Measurements from ENCODE around the gene CACNA1F. TPM values are rescaled to one million over a fixed set of nuclear protein-coding genes. Genes with fewer than 3 reads are reported as not detected.
A peak's percentile ranks its signal among the peaks of the same experiment; 100 is the strongest.

CACNA1F gene
- total RNA-seq, 4 donors from 2014 or later, result 0.21 to 0.40 (median 0.29) TPM; not detected in 1

GRCh38 chrX:49187526-49187925 lies 45.6 kb downstream of the CACNA1F start:
- no peaks in the 10 kb centered on the region for H3K9me3 ChIP-seq
- no peaks in the 10 kb centered on the region for H3K27me3 ChIP-seq
- DNase-seq (ENCODE audit: low spot score in 2 of 2), result no peak
- no peak overlapping the region for H3K4me3 ChIP-seq
- no peaks in the 10 kb centered on the region for H3K36me3 ChIP-seq
- 82% methylated on average over 10 of the region's 10 CpGs for WGBS
- no peak for TF ChIP-seq POLR2AphosphoS5 (IDR thresholded peaks at IDR 0.05)
- H3K27ac ChIP-seq, result no peak overlapping the region
- H3K4me1 ChIP-seq, result peaks cover 34% of the 10 kb centered on the region

DNA sequence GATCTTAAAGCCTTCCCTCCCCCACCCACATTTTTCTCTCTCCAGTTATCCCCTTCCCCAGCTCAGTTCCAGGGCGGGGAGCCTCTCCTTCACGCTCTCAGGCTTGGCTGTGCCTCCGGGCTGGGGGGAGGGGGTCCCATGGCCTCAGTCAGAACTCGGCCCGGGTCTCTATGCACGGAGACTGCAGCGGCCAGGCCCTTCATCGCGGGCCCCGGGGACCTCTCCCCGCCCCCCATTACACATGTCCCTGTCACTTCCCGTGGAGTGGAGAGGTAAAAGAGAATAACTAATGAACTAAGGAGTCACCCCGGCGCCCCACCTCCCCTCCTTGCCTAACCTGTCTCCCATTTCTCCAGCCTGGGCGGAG lies 46.1 kb downstream of the CACNA1F start:
- Histone ChIP-seq H3K4me3 (no peak overlapping the region), H3K4me1 (peaks cover 32% of the 10 kb centered on the region), H3K9me3 (no peaks in the 10 kb centered on the region), H3K27me3 (no peaks in the 10 kb centered on the region), H3K27ac (peak overlapping the region; percentile 87), H3K36me3 (no peaks in the 10 kb centered on the region)
- no peak for DNase-seq (ENCODE audit: low spot score in 2 of 2)
- TF ChIP-seq, protein P1, sequence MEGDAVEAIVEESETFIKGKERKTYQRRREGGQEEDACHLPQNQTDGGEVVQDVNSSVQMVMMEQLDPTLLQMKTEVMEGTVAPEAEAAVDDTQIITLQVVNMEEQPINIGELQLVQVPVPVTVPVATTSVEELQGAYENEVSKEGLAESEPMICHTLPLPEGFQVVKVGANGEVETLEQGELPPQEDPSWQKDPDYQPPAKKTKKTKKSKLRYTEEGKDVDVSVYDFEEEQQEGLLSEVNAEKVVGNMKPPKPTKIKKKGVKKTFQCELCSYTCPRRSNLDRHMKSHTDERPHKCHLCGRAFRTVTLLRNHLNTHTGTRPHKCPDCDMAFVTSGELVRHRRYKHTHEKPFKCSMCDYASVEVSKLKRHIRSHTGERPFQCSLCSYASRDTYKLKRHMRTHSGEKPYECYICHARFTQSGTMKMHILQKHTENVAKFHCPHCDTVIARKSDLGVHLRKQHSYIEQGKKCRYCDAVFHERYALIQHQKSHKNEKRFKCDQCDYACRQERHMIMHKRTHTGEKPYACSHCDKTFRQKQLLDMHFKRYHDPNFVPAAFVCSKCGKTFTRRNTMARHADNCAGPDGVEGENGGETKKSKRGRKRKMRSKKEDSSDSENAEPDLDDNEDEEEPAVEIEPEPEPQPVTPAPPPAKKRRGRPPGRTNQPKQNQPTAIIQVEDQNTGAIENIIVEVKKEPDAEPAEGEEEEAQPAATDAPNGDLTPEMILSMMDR (IDR thresholded peaks at IDR 0.05), result no peak
- TF ChIP-seq POLR2A (IDR thresholded peaks at IDR 0.05) (no peak), POLR2AphosphoS5 (IDR thresholded peaks at IDR 0.05) (no peak), EP300 (IDR thresholded peaks at IDR 0.05) (no peak)
- WGBS, result 61% methylated on average over 15 of the region's 15 CpGs

DNA sequence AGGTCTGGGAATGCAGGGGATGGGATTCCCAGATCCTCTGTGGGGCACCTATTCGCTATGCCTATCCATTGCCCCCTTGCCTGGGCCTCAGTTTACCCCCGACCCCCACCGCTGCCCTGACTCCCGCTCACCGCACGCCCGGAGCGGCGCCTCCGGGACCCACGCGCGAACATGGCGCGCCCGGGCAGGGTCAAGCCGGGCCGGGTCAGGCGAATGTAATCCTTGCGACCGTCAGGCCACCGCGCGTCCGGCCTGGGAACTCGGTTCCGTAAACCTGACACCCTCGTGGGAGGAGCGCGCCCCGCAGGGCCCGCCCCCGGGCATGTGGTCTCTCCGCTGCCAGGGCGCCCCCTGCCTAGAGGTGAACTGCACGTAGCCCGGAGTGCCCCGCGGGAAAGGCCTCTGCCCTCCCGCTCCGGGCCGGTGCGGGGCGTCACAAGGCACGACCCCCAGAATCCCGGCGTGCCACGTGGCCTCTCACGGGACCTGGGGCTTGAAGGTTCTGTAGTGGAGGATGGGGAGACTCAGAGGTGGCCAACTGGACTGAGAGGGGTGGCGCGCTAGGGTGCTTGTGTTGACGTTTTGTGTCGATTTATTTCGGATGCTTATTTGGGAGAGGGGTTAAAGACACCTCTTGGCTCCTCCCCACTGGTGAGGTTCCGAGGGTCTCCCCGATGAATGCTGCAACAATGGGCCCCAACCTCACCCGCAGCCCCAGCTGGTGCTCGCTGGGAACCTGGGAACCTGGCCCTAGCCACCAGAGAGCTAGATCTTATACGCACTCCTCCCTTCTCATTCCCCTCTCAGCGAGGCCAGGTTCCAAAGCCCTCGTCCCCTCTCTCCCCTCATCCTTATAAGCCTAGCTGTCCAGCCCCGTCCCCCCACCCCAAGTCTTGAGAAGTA lies 46.8 kb downstream of the CACNA1F start, which contains the start of gene PRICKLE3:
PRICKLE3 (minus strand) TSS at position 249 of the 903 bp plus-strand sequence; CDS start at position 173, 76 bp downstream.
- Histone ChIP-seq H3K9me3 (no peaks in the 10 kb centered on the region), H3K36me3 (no peaks in the 10 kb centered on the region), H3K4me1 (peaks cover 29% of the 10 kb centered on the region), H3K4me3 (peak within 1 kb of the TSS; percentile 56), H3K27me3 (no peaks in the 10 kb centered on the region), H3K27ac (peak within 1 kb of the TSS; percentile 87)
- peak; percentile 89 for DNase-seq (ENCODE audit: low spot score in 2 of 2)
- WGBS, result 55% methylated on average over 55 of the region's 62 CpGs
- TF ChIP-seq POLR2AphosphoS5 (IDR thresholded peaks at IDR 0.05) (no peak), EP300 (IDR thresholded peaks at IDR 0.05) (no peak)

DNA sequence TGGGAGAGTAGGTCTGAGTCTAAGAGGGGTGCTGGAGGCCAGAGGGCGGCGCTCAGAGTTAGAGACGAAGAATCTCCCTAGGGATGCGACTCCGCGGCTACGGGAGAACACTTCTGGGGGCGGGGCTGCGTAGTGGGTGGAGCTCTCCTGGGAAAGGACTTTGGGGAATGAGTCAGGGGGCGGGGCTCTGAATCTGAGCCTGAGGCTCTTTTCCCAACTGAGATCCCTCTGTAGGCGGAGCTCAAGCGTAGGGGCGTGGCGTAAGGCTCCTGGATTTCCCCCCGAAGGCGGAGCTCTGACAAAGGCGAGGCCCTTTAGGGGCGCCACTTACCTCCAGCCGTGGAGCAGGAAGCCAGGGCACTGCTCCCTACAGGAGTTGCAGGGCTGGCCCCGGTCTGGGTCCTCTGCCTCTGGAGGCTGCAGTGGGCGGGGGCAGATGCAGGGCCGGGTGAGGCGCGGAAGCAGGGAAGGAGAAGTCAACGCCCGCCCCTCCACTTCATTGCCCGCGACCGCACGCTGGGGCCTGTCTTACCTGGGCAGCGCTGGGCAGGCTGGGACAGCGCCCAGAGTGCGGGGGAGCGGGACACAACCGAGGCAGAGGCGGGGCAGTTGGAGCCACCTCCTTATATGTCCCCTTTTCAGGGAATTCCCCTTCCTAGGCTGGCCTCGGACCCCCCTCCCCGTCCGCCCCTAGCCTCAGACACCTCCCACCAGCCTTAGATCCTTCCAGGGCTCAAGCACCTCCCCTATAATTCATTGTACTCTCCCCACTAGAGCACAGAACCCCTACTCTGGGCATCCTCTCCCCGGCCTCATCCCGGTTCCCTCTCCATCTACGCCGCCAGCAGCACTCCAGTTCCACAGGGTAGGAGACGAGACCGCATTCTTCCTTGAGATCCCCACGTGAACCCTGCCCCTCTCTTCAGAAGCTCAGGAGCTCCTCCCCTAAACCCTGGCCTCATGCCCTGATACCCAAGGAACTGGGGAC lies 48.6 kb downstream of the CACNA1F start:
- H3K27ac ChIP-seq, result peak overlapping the region; percentile 87
- no peak for TF ChIP-seq POLR2AphosphoS5 (IDR thresholded peaks at IDR 0.05)
- TF ChIP-seq POLR2A (IDR thresholded peaks at IDR 0.05), result no peak
- no peak for TF ChIP-seq EP300 (IDR thresholded peaks at IDR 0.05)
- TF ChIP-seq, protein P1 (IDR thresholded peaks at IDR 0.05), result no peak
- peaks cover 2% of the 10 kb centered on the region for H3K36me3 ChIP-seq
- DNase-seq (ENCODE audit: low spot score in 2 of 2), result peak; percentile 95 to 96
- no peaks in the 10 kb centered on the region for H3K9me3 ChIP-seq
- 48% methylated on average over 35 of the region's 46 CpGs for WGBS
- peaks cover 26% of the 10 kb centered on the region for H3K4me1 ChIP-seq
- H3K27me3 ChIP-seq, result no peaks in the 10 kb centered on the region
- peak overlapping the region; percentile 56 for H3K4me3 ChIP-seq

- 61% methylated on average over 14 of the region's 18 CpGs for WGBS
- TF ChIP-seq POLR2A (IDR thresholded peaks at IDR 0.05) (no peak), POLR2AphosphoS5 (IDR thresholded peaks at IDR 0.05) (no peak), EP300 (IDR thresholded peaks at IDR 0.05) (no peak)
- TF ChIP-seq, protein P1 (IDR thresholded peaks at IDR 0.05), result no peak
- Histone ChIP-seq H3K4me1 (peaks cover 23% of the 10 kb centered on the region), H3K4me3 (peak overlapping the region; percentile 56), H3K36me3 (peaks cover 8% of the 10 kb centered on the region), H3K27me3 (no peaks in the 10 kb centered on the region), H3K27ac (peak overlapping the region; percentile 87), H3K9me3 (no peaks in the 10 kb centered on the region)
- no peak for DNase-seq (ENCODE audit: low spot score in 2 of 2)
These were observed 49.3 kb downstream of the CACNA1F start for GRCh38 chrX:49183701-49184281.

Data from suprapubic skin (tissue), 4 donors.